HL-60 (cell line): Measurements from ENCODE around the gene MARCKSL1.

Experiments used
- CTCF ChIP-seq: IDR thresholded peaks from one replicate; pipeline ENCODE4 v1.5.1; 2011; ENCODE audit warnings: low read length, control low read depth, inconsistent platforms; ENCODE audit not compliant: insufficient read depth
- GABPA ChIP-seq: IDR thresholded peaks from 2 replicates; pipeline ENCODE4 v1.6.1; 2012; ENCODE audit warnings: low read depth
- POLR2AphosphoS5 ChIP-seq: IDR thresholded peaks from 2 replicates; pipeline ENCODE4 v1.6.1; 2012; ENCODE audit warnings: low read depth

GRCh38 chr1:32321712-32322291 lies 14.2 kb downstream of the MARCKSL1 start:
- no peak for TF ChIP-seq CTCF
- no peak for TF ChIP-seq GABPA
- TF ChIP-seq POLR2AphosphoS5, result no peak
